GM12878 (cell line): ENCODE measurements around the gene RACGAP1. TPM values are rescaled to one million over a fixed set of nuclear protein-coding genes. Genes with fewer than 3 reads are reported as not detected.

Experiments
- ATAC-seq: fragments of 200-7000 bp; cut with Tn5 transposase; 3 replicates; pipeline ENCODE4 v1.9.1; 2020; ENCODE audit warnings: mild to moderate bottlenecking, moderate library complexity
- BruUV-seq: library from RNA; stranded (reverse); fragments of 400-500 nt; replicated peaks from 2 replicates; lab custom pipeline; 2021; lab: Mats Ljungman, UMichigan
- CTCF ChIA-PET: fragments of 300-600 bp; sonication (Branson Sonifier 250); formaldehyde crosslinking; extraction: SDS; loops from one replicate; lab custom pipeline; 2021; ENCODE audit warnings: inconsistent platforms; lab: Yijun Ruan, JAX
- POLR2A ChIA-PET: fragments of 350-600 bp; formaldehyde crosslinking; extraction: SDS; loops from one replicate; lab custom pipeline; 2021; ENCODE audit warnings: inconsistent platforms; lab: Charles Lee
- RAD21 ChIA-PET: fragments of 300-600 bp; sonication (Branson Sonifier 250); formaldehyde crosslinking; loops from one replicate; lab custom pipeline; 2023; ENCODE audit warnings: antibody characterized with exemption; ENCODE audit not compliant: unreplicated experiment; lab: Charles Lee
- SMC1A ChIA-PET: fragments of 300-600 bp; sonication (Branson Sonifier 250); formaldehyde crosslinking; loops from one replicate; lab custom pipeline; 2023; ENCODE audit not compliant: unreplicated experiment, uncharacterized antibody; lab: Charles Lee
- DNase-seq: peaks from one replicate; pipeline ENCODE4 v3.0.0-alpha.2; 2011; ENCODE audit warnings: low read depth, low spot score
- FAIRE-seq: peaks from 3 replicates; lab custom pipeline; 2011; peaks lifted over from hg19 to GRCh38; lab: Jason Lieb, UNC
- H2AFZ ChIP-seq: 2 replicates; pipeline ENCODE4 v1.6.0; 2011; ENCODE audit warnings: low read depth, low read length, control low read depth; ENCODE audit not compliant: control insufficient read depth
- H3K27ac ChIP-seq: 2 replicates; pipeline ENCODE4 v1.5.1; 2011; ENCODE audit warnings: control low read depth; ENCODE audit not compliant: control insufficient read depth, insufficient read depth
- H3K27me3 ChIP-seq, 2 experiments: replicated peaks in 1 of 2; 2 replicates each; pipeline versions ENCODE4 v1.6.0 to v1.6.1; 2011; ENCODE audit warnings: low read length in 1 of 2; ENCODE audit not compliant: control insufficient read depth in 2 of 2, insufficient read depth in 2 of 2
- H3K36me3 ChIP-seq, 2 experiments: 2 replicates each; pipeline ENCODE4 v1.5.1; 2011; ENCODE audit warnings: low read length in 1 of 2; ENCODE audit not compliant: control insufficient read depth in 2 of 2, insufficient read depth in 2 of 2
- H3K4me1 ChIP-seq: 2 replicates; pipeline ENCODE4 v1.6.1; 2011; ENCODE audit warnings: mild to moderate bottlenecking, low read length, moderate library complexity, mixed read lengths; ENCODE audit not compliant: control insufficient read depth, insufficient read depth
- H3K4me2 ChIP-seq: 2 replicates; pipeline ENCODE4 v1.6.0; 2011; ENCODE audit warnings: control low read depth; ENCODE audit not compliant: control insufficient read depth, insufficient read depth
- H3K4me3 ChIP-seq: fragments of 200-600 bp; sonication (generic); 2 replicates; pipeline ENCODE4 v1.5.1; 2016
- H3K79me2 ChIP-seq: 2 replicates; pipeline ENCODE4 v1.6.0; 2011; ENCODE audit warnings: low read length; ENCODE audit not compliant: control insufficient read depth, insufficient read depth
- H3K9ac ChIP-seq: 2 replicates; pipeline ENCODE4 v1.8.0; 2011; ENCODE audit warnings: low read length, control low read depth, mixed read lengths; ENCODE audit not compliant: control insufficient read depth, insufficient read depth
- H3K9me3 ChIP-seq: replicated peaks from 3 replicates; pipeline ENCODE4 v1.5.1; 2011; ENCODE audit warnings: mild to moderate bottlenecking, low read length; ENCODE audit not compliant: control insufficient read depth, insufficient read depth
- H4K20me1 ChIP-seq: 2 replicates; pipeline ENCODE4 v1.6.0; 2011; ENCODE audit not compliant: control insufficient read depth, insufficient read depth
- CHD2 ChIP-seq: IDR thresholded peaks from 2 replicates; pipeline ENCODE4 v1.6.1; 2011; ENCODE audit warnings: low read depth, low read length, improper control_type of control experiment, borderline replicate concordance
- CREB1 ChIP-seq: IDR thresholded peaks from 2 replicates; pipeline ENCODE4 v1.6.1; 2012; ENCODE audit warnings: low read depth, mild to moderate bottlenecking, inconsistent platforms
- IRF5 ChIP-seq: fragments of 450-650 bp; IDR thresholded peaks from 2 replicates; pipeline ENCODE4 v1.6.1; 2017; ENCODE audit warnings: borderline replicate concordance
- NFIC ChIP-seq: IDR thresholded peaks from 2 replicates; pipeline ENCODE4 v1.6.1; 2012; ENCODE audit warnings: low read depth, mild to moderate bottlenecking, inconsistent platforms, low read length, moderate library complexity
- PKNOX1 ChIP-seq: fragments of 450-650 bp; IDR thresholded peaks from 2 replicates; pipeline ENCODE4 v1.6.1; 2016; ENCODE audit warnings: mild to moderate bottlenecking
- SREBF1 ChIP-seq: IDR thresholded peaks from 2 replicates; pipeline ENCODE4 v1.6.1; 2012; ENCODE audit warnings: mild to moderate bottlenecking, low read length
- TCF3 ChIP-seq: IDR thresholded peaks from 2 replicates; pipeline ENCODE4 v1.6.1; 2012; ENCODE audit warnings: low read depth, mild to moderate bottlenecking, low read length, borderline replicate concordance; ENCODE audit not compliant: insufficient read depth
- ZBTB11 ChIP-seq: fragments of 450-650 bp; formaldehyde crosslinking; IDR thresholded peaks from 2 replicates; pipeline ENCODE4 v1.5.0; 2022; ENCODE audit warnings: mild to moderate bottlenecking, missing genetic modification characterization
- ZNF217 ChIP-seq: fragments of 450-650 bp; IDR thresholded peaks from 2 replicates; pipeline ENCODE4 v1.6.1; 2017; ENCODE audit warnings: antibody characterized with exemption, mild to moderate bottlenecking
- WGBS: methylation state at CpG from one replicate; pipeline ENCODE4 v1.1.6; 2016; ENCODE audit warnings: low lambda C conversion rate; ENCODE audit not compliant: insufficient replicate concordance, insufficient coverage; ENCODE audit errors: missing lambda C conversion rate; 5-methylcytosine and 5-hydroxymethylcytosine counted together
- in situ Hi-C: fragments of 300-500 bp; cut with MboI; formaldehyde crosslinking; loops from 9 replicates; pipeline ENCODE4 v1.14.3; 2018; ENCODE audit warnings: mixed read lengths
- intact Hi-C: fragments of 100-400 bp; cut with micrococcal nuclease; formaldehyde crosslinking; loops from one replicate; pipeline ENCODE4 v1.14.2; 2022; ENCODE audit not compliant: unreplicated experiment
- polyA plus RNA-seq, 11 experiments: library from polyadenylated mRNA; depleted of rRNA in 4 of 11; unstranded in 6 of 11; stranded (reverse) in 5 of 11; fragments of >200 nt; fragmentation: Nextera tagmentation in 4 of 11; fragmentation: Illumina TruSeq in 1 of 11; extraction: Ambion mirVana in 4 of 11; extraction: Trizol in 1 of 11; gene quantifications; 1 replicate in 1 of 11; 2 replicates in 10 of 11; pipeline versions ENCODE4 v1.2.1 to v1.2.3, GENCODE V29; 2011 to 2016; ENCODE audit warnings: inconsistent platforms in 2 of 11, missing spikeins in 2 of 11, low read depth in 1 of 11
- total RNA-seq, 4 experiments: library from RNA; depleted of rRNA in 3 of 4; stranded (reverse); fragments of >200 nt in 3 of 4; fragmentation: Illumina TruSeq in 1 of 4; extraction: Trizol in 1 of 4; gene quantifications; 2 replicates each; pipeline versions ENCODE4 v1.2.1 to v1.2.3, GENCODE V29; 2013 to 2021

Gene RACGAP1
- total and polyA plus RNA-seq, 10 of the 15 experiments (the other 5 are each of a cell fraction or from before 2014, with no cell fraction given) = 32.4 to 87.9 (median 76.2) TPM

GRCh38 chr12:50018968-50019367, 6.3 kb downstream of the RACGAP1 start:
- WGBS = 91% methylated on average over 2 of the region's 2 CpGs
- H3K27me3 ChIP-seq = no peaks in the 10 kb centered on the region
- ChIA-PET POLR2A (no interaction called here), RAD21 (no interaction called here), SMC1A (no interaction called here), CTCF (interaction anchor here (0.7 to 15.2 kb wide), 7 partner anchors 9 to 74 kb away, joined by 3 to 114 read pairs (median 6); no protein-coding TSS in a partner anchor)
- ATAC-seq = no peak
- no peak overlapping the region for H3K4me3 ChIP-seq
- TF ChIP-seq ZBTB11 (no peak), ZNF217 (no peak), PKNOX1 (no peak), CHD2 (no peak), CREB1 (no peak), IRF5 (no peak), NFIC (no peak), SREBF1 (no peak), TCF3 (no peak)
- no peaks in the 10 kb centered on the region for H3K9me3 ChIP-seq
- in situ Hi-C loops (no loop called here), intact Hi-C loops (no loop called here)
- H3K9ac ChIP-seq = no peak overlapping the region
- DNase-seq = no peak
- peaks cover 71% of the 10 kb centered on the region for H3K79me2 ChIP-seq
- H3K4me1 ChIP-seq = 0 out of 2 replicates have a peak, but pooled peaks cover 3% of the 10 kb centered on the region
- no peak overlapping the region for H2AFZ ChIP-seq
- no peak overlapping the region for H3K4me2 ChIP-seq
- no peaks in the 10 kb centered on the region for H4K20me1 ChIP-seq
- H3K36me3 ChIP-seq = peaks cover 2 to 7% of the 10 kb centered on the region in 2 experiments; a peak in 2 of 4 replicates
- BruUV-seq = no TSS peak
- no peak for FAIRE-seq
- H3K27ac ChIP-seq = no peak overlapping the region
